ENCODE measurements around the gene E2F7.

DNA sequence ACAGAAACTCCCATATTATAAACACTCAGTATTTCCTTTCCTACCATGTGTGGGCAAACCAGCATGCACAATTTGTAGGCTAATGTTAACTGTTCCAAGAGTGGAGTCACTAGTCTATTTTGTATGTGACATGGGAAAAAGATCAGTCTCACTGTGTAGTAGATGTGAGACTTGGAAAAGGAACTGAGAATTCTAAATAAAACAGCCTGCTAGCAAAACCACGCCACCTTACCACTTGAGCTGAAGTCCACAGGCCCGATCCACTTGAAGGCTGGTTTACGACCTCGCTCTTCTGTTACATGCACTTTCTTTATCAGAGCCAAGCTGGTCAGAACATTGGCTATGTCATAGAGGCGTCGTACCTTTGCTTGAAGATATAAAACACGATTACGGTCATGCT lies 22.5 kb downstream of the E2F7 start:
- TF ChIP-seq POLR2A (IDR thresholded peaks at IDR 0.05; ENCODE audit: low read depth, low read length) (no peak), TAF1 (IDR thresholded peaks at IDR 0.05; ENCODE audit: borderline replicate concordance, low read depth, low read length) (no peak)

Data from GM12892 (cell line).